ENCODE data around the gene TWIST1.

- TF ChIP-seq EZH2 (IDR thresholded peaks at IDR 0.05) (no peak), POLR2AphosphoS5 (IDR thresholded peaks at IDR 0.05; ENCODE audit: borderline replicate concordance, low read depth, low read length) (no peak)
These were observed 2.5 kb upstream of the TWIST1 start for GRCh38 chr7:19119870-19120486.

Measured in SK-N-MC (cell line).